Naive B cell (primary cell): ENCODE results near the gene CTNNA2. TPM values are rescaled to one million over a fixed set of nuclear protein-coding genes. Genes with fewer than 3 reads are reported as not detected.
A peak's percentile ranks its signal among the peaks of the same experiment; 100 is the strongest.

Experiments
- ATAC-seq, 2 donors: fragments of 150-1000 bp; cut with Tn5 transposase; 2 replicates each; pipeline ENCODE4 v1.10.0; 2021; ENCODE audit warnings: low read depth in 2 of 2, mild to moderate bottlenecking in 2 of 2, moderate library complexity in 2 of 2
- DNase-seq: peaks from one replicate; pipeline ENCODE4 v3.0.0; 2022
- H3K27ac Mint-ChIP-seq, 6 donors: one replicate each; pipeline ENCODE4 v1.8.0; 2020 to 2022; ENCODE audit warnings: mild to moderate bottlenecking in 6 of 6, mixed read lengths in 6 of 6, moderate library complexity in 5 of 6, inconsistent platforms in 2 of 6
- H3K27me3 Mint-ChIP-seq, 3 donors: one replicate each; pipeline ENCODE4 v1.8.0; 2021 to 2022; ENCODE audit warnings: mixed read lengths in 3 of 3, mild to moderate bottlenecking in 1 of 3
- H3K36me3 Mint-ChIP-seq, 2 donors: one replicate each; pipeline ENCODE4 v1.8.0; 2020 to 2022; ENCODE audit warnings: mixed read lengths in 2 of 2, inconsistent platforms in 1 of 2, mild to moderate bottlenecking in 1 of 2
- H3K4me1 Mint-ChIP-seq, 3 donors: one replicate each; pipeline ENCODE4 v1.8.0; 2020 to 2022; ENCODE audit warnings: mixed read lengths in 3 of 3, inconsistent platforms in 1 of 3, mild to moderate bottlenecking in 1 of 3, moderate library complexity in 1 of 3
- H3K4me3 Mint-ChIP-seq, 8 donors: one replicate each; pipeline ENCODE4 v1.8.0; 2020 to 2022; ENCODE audit warnings: mild to moderate bottlenecking in 8 of 8, mixed read lengths in 8 of 8, moderate library complexity in 8 of 8, inconsistent platforms in 2 of 8
- H3K9me3 Mint-ChIP-seq, 7 donors: one replicate each; pipeline ENCODE4 v1.8.0; 2020 to 2022; ENCODE audit warnings: mixed read lengths in 7 of 7, mild to moderate bottlenecking in 5 of 7, inconsistent platforms in 2 of 7, moderate library complexity in 1 of 7
- polyA plus RNA-seq, 6 donors: library from polyadenylated mRNA; unstranded; fragments of 300-500 nt; fragmentation: Illumina TruSeq; gene quantifications; one replicate each; pipeline ENCODE4 v1.2.3, GENCODE V29; 2021; ENCODE audit warnings: low read depth in 6 of 6

CTNNA2 gene
- polyA plus RNA-seq, 6 donors from 2014 or later: not detected

- DNase-seq (no peak), ATAC-seq (no peak)
- Mint-ChIP-seq H3K36me3 (no peaks in the 10 kb centered on the region), H3K27me3 (no peaks in the 10 kb centered on the region), H3K27ac (no peak overlapping the region), H3K9me3 (peaks cover 0 to 4% (median 0%) of the 10 kb centered on the region in 7 donors), H3K4me3 (no peak overlapping the region), H3K4me1 (no peaks in the 10 kb centered on the region)
These were observed 969.4 kb downstream of the CTNNA2 start for GRCh38 chr2:80482276-80482675.

GRCh38 chr2:80489717-80490116, 976.9 kb downstream of the CTNNA2 start:
- DNase-seq: no peak
- no peak for ATAC-seq
- no peak overlapping the region for H3K4me3 Mint-ChIP-seq
- no peaks in the 10 kb centered on the region for H3K4me1 Mint-ChIP-seq
- no peaks in the 10 kb centered on the region for H3K36me3 Mint-ChIP-seq
- peaks cover 0 to 5% (median 0%) of the 10 kb centered on the region in 7 donors for H3K9me3 Mint-ChIP-seq
- H3K27me3 Mint-ChIP-seq: no peaks in the 10 kb centered on the region
- H3K27ac Mint-ChIP-seq: no peak overlapping the region

GRCh38 chr2:80490964-80491363, 978.1 kb downstream of the CTNNA2 start:
- Mint-ChIP-seq H3K27ac (no peak overlapping the region), H3K4me3 (no peak overlapping the region), H3K27me3 (no peaks in the 10 kb centered on the region), H3K36me3 (no peaks in the 10 kb centered on the region), H3K4me1 (no peaks in the 10 kb centered on the region), H3K9me3 (peaks cover 0 to 5% (median 0%) of the 10 kb centered on the region in 7 donors)
- ATAC-seq: no peak
- no peak for DNase-seq

- no peak overlapping the region for H3K27ac Mint-ChIP-seq
- no peaks in the 10 kb centered on the region for H3K36me3 Mint-ChIP-seq
- ATAC-seq (no peak), DNase-seq (no peak)
- H3K9me3 Mint-ChIP-seq: peaks cover 0 to 10% (median 0%) of the 10 kb centered on the region in 7 donors
- no peaks in the 10 kb centered on the region for H3K4me1 Mint-ChIP-seq
- H3K27me3 Mint-ChIP-seq: no peaks in the 10 kb centered on the region
- H3K4me3 Mint-ChIP-seq: no peak overlapping the region
These were observed 983.5 kb downstream of the CTNNA2 start for GRCh38 chr2:80496346-80496745.

GRCh38 chr2:80496775-80497174, 983.9 kb downstream of the CTNNA2 start:
- no peak overlapping the region for H3K4me3 Mint-ChIP-seq
- no peaks in the 10 kb centered on the region for H3K27me3 Mint-ChIP-seq
- H3K27ac Mint-ChIP-seq: no peak overlapping the region
- H3K9me3 Mint-ChIP-seq: peaks cover 0 to 10% (median 2%) of the 10 kb centered on the region in 7 donors
- no peaks in the 10 kb centered on the region for H3K4me1 Mint-ChIP-seq
- no peaks in the 10 kb centered on the region for H3K36me3 Mint-ChIP-seq
- DNase-seq (no peak), ATAC-seq (no peak)

GRCh38 chr2:80499095-80499494, 986.2 kb downstream of the CTNNA2 start:
- H3K9me3 Mint-ChIP-seq: peaks cover 0 to 5% (median 2%) of the 10 kb centered on the region in 7 donors

GRCh38 chr2:80501874-80502624, 989.2 kb downstream of the CTNNA2 start:
- Mint-ChIP-seq H3K27ac (no peak overlapping the region), H3K9me3 (peaks cover 0 to 13% (median 2%) of the 10 kb centered on the region in 7 donors), H3K4me1 (no peaks in the 10 kb centered on the region), H3K36me3 (no peaks in the 10 kb centered on the region), H3K4me3 (no peak overlapping the region), H3K27me3 (no peaks in the 10 kb centered on the region)
- DNase-seq (no peak), ATAC-seq (no peak)

More at GRCh38 chr2:80499095-80499494, 986.2 kb downstream of the CTNNA2 start:
- no peaks in the 10 kb centered on the region for H3K36me3 Mint-ChIP-seq
- no peaks in the 10 kb centered on the region for H3K27me3 Mint-ChIP-seq
- no peaks in the 10 kb centered on the region for H3K4me1 Mint-ChIP-seq
- peak overlapping the region in 1 of 8 donors; percentile 18 for H3K4me3 Mint-ChIP-seq
- no peak overlapping the region for H3K27ac Mint-ChIP-seq
- DNase-seq (no peak), ATAC-seq (no peak)

GRCh38 chr2:80506563-80506962, 993.7 kb downstream of the CTNNA2 start:
- H3K9me3 Mint-ChIP-seq: peaks cover 0 to 12% (median 2%) of the 10 kb centered on the region in 7 donors
- H3K27ac Mint-ChIP-seq: peak overlapping the region in 1 of 6 donors; percentile 2
- no peaks in the 10 kb centered on the region for H3K27me3 Mint-ChIP-seq
- H3K4me3 Mint-ChIP-seq: no peak overlapping the region
- H3K36me3 Mint-ChIP-seq: no peaks in the 10 kb centered on the region
- DNase-seq (no peak), ATAC-seq (no peak)
- H3K4me1 Mint-ChIP-seq: no peaks in the 10 kb centered on the region

- no peaks in the 10 kb centered on the region for H3K36me3 Mint-ChIP-seq
- no peak overlapping the region for H3K27ac Mint-ChIP-seq
- no peak for DNase-seq
- no peaks in the 10 kb centered on the region for H3K27me3 Mint-ChIP-seq
- no peak overlapping the region for H3K4me3 Mint-ChIP-seq
- H3K9me3 Mint-ChIP-seq: peaks cover 0 to 9% (median 2%) of the 10 kb centered on the region in 7 donors
- H3K4me1 Mint-ChIP-seq: no peaks in the 10 kb centered on the region
- ATAC-seq: no peak
These were observed 997.9 kb downstream of the CTNNA2 start for GRCh38 chr2:80510716-80511115.

GRCh38 chr2:80515964-80516363, 1003.1 kb downstream of the CTNNA2 start:
- Mint-ChIP-seq H3K4me1 (no peaks in the 10 kb centered on the region), H3K27me3 (no peaks in the 10 kb centered on the region), H3K36me3 (no peaks in the 10 kb centered on the region)

GRCh38 chr2:80517316-80517715, 1004.5 kb downstream of the CTNNA2 start:
- H3K27me3 Mint-ChIP-seq: no peaks in the 10 kb centered on the region
- ATAC-seq (no peak), DNase-seq (no peak)
- no peak overlapping the region for H3K27ac Mint-ChIP-seq
- H3K36me3 Mint-ChIP-seq: no peaks in the 10 kb centered on the region
- no peak overlapping the region for H3K4me3 Mint-ChIP-seq
- H3K4me1 Mint-ChIP-seq: no peaks in the 10 kb centered on the region
- peaks cover 0 to 5% (median 4%) of the 10 kb centered on the region in 7 donors for H3K9me3 Mint-ChIP-seq

More at GRCh38 chr2:80515964-80516363, 1003.1 kb downstream of the CTNNA2 start:
- DNase-seq (no peak), ATAC-seq (no peak)
- Mint-ChIP-seq H3K27ac (no peak overlapping the region), H3K9me3 (peaks cover 0 to 5% (median 4%) of the 10 kb centered on the region in 7 donors), H3K4me3 (no peak overlapping the region)

- Mint-ChIP-seq H3K4me3 (no peak overlapping the region), H3K36me3 (no peaks in the 10 kb centered on the region), H3K4me1 (no peaks in the 10 kb centered on the region), H3K27me3 (no peaks in the 10 kb centered on the region), H3K27ac (no peak overlapping the region), H3K9me3 (peaks cover 0 to 5% (median 2%) of the 10 kb centered on the region in 7 donors)
- ATAC-seq: no peak
- DNase-seq: no peak
These were observed 1006.3 kb downstream of the CTNNA2 start for GRCh38 chr2:80519121-80519643.

- Mint-ChIP-seq H3K9me3 (peaks cover 0 to 5% (median 2%) of the 10 kb centered on the region in 7 donors), H3K4me1 (no peaks in the 10 kb centered on the region), H3K27ac (no peak overlapping the region), H3K36me3 (no peaks in the 10 kb centered on the region), H3K27me3 (no peaks in the 10 kb centered on the region), H3K4me3 (no peak overlapping the region)
- no peak for DNase-seq
- no peak for ATAC-seq
These were observed 1006.9 kb downstream of the CTNNA2 start for GRCh38 chr2:80519699-80520291.

- H3K9me3 Mint-ChIP-seq: peaks cover 0 to 4% (median 0%) of the 10 kb centered on the region in 7 donors
- H3K27me3 Mint-ChIP-seq: no peaks in the 10 kb centered on the region
- no peaks in the 10 kb centered on the region for H3K4me1 Mint-ChIP-seq
- ATAC-seq (no peak), DNase-seq (no peak)
- no peaks in the 10 kb centered on the region for H3K36me3 Mint-ChIP-seq
- H3K4me3 Mint-ChIP-seq: no peak overlapping the region
- no peak overlapping the region for H3K27ac Mint-ChIP-seq
These were observed 1012.3 kb downstream of the CTNNA2 start for GRCh38 chr2:80525152-80525551.
